Nephron progenitor cell (in vitro differentiated cells): ENCODE data around the gene NVL.

Source experiments
- DNase-seq: peaks from one replicate; pipeline ENCODE4 v3.0.0; 2021
- H3K27ac Mint-ChIP-seq: 2 replicates; pipeline ENCODE4 v1.8.0; 2021; ENCODE audit warnings: mild to moderate bottlenecking, moderate library complexity, mixed read lengths
- H3K27me3 Mint-ChIP-seq: 2 replicates; pipeline ENCODE4 v1.8.0; 2021; ENCODE audit warnings: mild to moderate bottlenecking, low read depth, mixed read lengths; ENCODE audit not compliant: poor library complexity
- H3K36me3 Mint-ChIP-seq: 2 replicates; pipeline ENCODE4 v1.8.0; 2021; ENCODE audit warnings: low read depth, mixed read lengths
- H3K4me1 Mint-ChIP-seq: 2 replicates; pipeline ENCODE4 v1.8.0; 2021; ENCODE audit warnings: mixed read lengths
- H3K4me3 Mint-ChIP-seq: 2 replicates; pipeline ENCODE4 v1.8.0; 2021; ENCODE audit warnings: mild to moderate bottlenecking, moderate library complexity, mixed read lengths
- H3K9me3 Mint-ChIP-seq: 2 replicates; pipeline ENCODE4 v1.8.0; 2021; ENCODE audit warnings: mild to moderate bottlenecking, moderate library complexity, mixed read lengths
- TF ChIP-seq, protein P1 (sequence below): fragments of 200-600 bp; sonication (generic); IDR thresholded peaks from 2 replicates; pipeline ENCODE4 v1.5.0; 2021; ENCODE audit warnings: antibody characterized with exemption

The NVL gene

DNA sequence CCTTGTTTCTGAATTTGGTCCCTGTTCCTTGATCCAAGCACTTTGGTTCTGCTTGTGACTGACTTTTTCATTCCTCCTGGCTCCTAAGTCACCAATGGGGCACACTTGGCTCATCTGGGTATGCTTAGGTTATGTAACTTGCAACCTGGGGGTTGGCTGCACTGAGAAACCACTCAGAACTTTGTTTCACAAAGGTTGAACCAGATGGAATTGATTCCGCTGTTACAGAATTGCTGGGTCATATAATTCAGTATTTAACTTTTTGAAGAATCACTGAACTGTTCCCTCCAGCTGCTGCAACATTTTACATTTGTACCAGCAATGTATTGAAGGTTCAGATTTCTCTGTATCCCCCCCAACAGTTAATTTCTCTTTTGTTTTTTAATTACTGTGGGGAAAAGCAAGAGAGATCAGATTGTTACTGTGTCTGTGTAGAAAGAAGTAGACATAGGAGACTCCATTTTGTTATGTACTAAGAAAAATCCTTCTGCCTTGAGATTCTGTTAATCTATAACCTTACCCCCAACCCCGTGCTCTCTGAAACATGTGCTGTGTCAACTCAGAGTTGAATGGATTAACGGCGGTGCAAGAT lies 9.6 kb upstream of the NVL start:
- H3K4me3 Mint-ChIP-seq, result no peak overlapping the region
- TF ChIP-seq, protein P1, sequence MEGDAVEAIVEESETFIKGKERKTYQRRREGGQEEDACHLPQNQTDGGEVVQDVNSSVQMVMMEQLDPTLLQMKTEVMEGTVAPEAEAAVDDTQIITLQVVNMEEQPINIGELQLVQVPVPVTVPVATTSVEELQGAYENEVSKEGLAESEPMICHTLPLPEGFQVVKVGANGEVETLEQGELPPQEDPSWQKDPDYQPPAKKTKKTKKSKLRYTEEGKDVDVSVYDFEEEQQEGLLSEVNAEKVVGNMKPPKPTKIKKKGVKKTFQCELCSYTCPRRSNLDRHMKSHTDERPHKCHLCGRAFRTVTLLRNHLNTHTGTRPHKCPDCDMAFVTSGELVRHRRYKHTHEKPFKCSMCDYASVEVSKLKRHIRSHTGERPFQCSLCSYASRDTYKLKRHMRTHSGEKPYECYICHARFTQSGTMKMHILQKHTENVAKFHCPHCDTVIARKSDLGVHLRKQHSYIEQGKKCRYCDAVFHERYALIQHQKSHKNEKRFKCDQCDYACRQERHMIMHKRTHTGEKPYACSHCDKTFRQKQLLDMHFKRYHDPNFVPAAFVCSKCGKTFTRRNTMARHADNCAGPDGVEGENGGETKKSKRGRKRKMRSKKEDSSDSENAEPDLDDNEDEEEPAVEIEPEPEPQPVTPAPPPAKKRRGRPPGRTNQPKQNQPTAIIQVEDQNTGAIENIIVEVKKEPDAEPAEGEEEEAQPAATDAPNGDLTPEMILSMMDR, result no peak
- H3K9me3 Mint-ChIP-seq, result peaks cover 32% of the 10 kb centered on the region
- no peaks in the 10 kb centered on the region for H3K4me1 Mint-ChIP-seq
- H3K27me3 Mint-ChIP-seq, result peaks cover 56% of the 10 kb centered on the region
- no peak for DNase-seq
- H3K36me3 Mint-ChIP-seq, result peaks cover 14% of the 10 kb centered on the region
- no peak overlapping the region for H3K27ac Mint-ChIP-seq

DNA sequence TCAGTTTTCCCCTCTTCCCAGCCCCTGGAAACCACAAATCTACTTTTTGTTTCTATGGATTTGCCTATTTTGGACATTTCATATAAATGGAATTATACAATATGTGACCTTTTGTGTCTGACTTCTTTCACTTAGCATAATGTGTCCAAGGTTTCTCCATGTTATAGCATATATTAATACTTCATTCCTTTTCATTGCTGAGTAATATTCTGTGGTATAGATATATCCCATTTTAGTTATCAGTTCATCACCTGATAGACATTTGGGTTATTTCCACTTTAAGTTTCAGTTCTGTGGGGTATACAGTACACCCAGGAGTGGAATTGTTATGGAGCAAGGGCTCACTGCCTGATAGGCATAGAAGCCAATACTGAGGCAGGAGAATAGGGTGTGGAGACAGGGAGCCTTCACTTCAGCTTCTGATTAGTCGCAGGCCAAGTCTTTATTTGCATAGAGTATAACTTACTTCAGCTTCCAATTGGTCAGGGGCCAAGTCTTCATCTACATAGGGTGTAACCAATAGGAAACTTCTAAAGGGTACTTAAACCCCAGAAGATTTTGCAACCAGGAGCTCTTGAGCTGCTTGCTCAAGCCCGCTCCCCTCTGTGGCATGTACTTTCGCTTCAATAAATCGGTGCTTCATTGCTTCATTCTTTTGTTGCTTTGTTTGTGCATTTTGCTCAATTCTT lies 8.3 kb upstream of the NVL start:
- no peak for DNase-seq
- Mint-ChIP-seq H3K9me3 (peaks cover 19% of the 10 kb centered on the region), H3K27me3 (peaks cover 63% of the 10 kb centered on the region), H3K27ac (no peak overlapping the region), H3K4me1 (no peaks in the 10 kb centered on the region), H3K4me3 (no peak overlapping the region), H3K36me3 (peaks cover 14% of the 10 kb centered on the region)
- TF ChIP-seq, protein P1, result no peak

DNA sequence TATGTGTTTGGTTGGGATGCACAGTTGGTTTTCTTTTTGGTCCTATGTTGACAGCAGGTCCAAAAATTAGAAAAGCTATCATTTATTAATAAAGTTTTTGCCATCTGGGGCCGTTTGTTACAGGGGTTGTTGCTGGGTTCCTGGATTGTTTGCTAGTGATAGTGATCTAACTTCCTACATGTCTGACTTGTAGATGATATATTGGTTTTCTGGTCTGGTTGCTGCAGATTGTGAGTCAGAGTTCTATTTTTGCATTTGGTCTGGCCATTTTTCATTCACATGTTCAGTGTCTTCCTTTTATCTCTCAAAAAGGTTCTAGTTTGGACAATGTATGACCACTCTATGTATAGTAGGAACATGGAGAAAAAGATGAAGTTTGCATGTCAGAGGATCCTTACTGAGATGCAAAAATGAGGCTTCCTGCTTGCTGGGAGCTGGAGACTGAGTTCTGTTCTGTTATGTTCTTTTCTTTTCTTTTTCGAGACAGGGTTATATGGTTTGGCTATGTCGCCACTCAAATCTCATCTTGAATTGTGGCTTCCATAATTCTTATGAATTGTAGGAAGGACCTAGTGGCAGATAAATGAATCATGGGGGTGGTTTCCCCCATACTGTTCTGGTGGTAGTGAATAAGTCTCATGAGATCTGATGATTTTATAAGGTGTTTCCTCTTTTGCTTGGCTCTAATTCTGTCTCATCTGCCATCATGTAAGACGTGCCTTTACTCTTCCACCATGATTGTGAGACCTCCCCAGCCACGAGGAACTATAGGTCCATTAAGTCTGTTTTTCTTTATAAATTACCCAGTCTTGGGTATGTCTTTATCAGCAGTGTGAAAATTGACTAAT lies 4.2 kb upstream of the NVL start:
- peaks cover 12% of the 10 kb centered on the region for H3K4me1 Mint-ChIP-seq
- no peaks in the 10 kb centered on the region for H3K36me3 Mint-ChIP-seq
- TF ChIP-seq, protein P1, result no peak
- H3K27ac Mint-ChIP-seq, result no peak overlapping the region
- no peak for DNase-seq
- H3K9me3 Mint-ChIP-seq, result peaks cover 4% of the 10 kb centered on the region
- H3K4me3 Mint-ChIP-seq, result no peak overlapping the region
- peaks cover 32% of the 10 kb centered on the region for H3K27me3 Mint-ChIP-seq

DNA sequence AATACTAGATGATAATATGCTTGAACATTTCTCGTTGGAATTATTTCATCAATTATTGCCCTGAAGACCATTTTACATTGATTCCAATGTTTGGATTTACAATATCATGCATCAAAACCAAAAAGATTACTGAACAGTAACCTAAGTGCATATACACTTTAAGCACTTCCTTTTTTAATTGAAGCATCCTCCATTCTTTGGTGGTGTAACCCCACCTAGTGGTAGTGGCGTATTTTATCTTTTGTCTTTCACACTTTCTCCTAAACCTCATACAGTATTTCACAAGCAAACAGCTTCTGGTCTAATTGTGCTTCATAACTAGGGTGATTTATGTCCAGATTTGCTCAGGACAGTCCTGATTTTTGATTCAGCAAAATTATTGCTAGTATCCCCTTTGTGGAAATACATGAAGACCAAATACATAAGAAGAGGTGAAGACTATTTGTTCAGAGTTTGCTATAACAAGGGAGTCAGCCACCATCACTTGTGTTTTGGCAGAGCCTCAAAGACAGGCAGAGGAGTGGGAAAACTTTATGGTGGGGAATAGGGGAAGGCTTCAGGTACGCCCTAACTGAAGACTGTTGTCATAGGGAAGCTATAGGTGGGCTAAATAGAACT lies 3.4 kb upstream of the NVL start:
- TF ChIP-seq, protein P1, result peak; percentile 61
- DNase-seq, result no peak
- Mint-ChIP-seq H3K9me3 (peaks cover 3% of the 10 kb centered on the region), H3K4me3 (no peak overlapping the region), H3K27me3 (peaks cover 24% of the 10 kb centered on the region), H3K4me1 (peaks cover 19% of the 10 kb centered on the region), H3K36me3 (no peaks in the 10 kb centered on the region), H3K27ac (no peak overlapping the region)

DNA sequence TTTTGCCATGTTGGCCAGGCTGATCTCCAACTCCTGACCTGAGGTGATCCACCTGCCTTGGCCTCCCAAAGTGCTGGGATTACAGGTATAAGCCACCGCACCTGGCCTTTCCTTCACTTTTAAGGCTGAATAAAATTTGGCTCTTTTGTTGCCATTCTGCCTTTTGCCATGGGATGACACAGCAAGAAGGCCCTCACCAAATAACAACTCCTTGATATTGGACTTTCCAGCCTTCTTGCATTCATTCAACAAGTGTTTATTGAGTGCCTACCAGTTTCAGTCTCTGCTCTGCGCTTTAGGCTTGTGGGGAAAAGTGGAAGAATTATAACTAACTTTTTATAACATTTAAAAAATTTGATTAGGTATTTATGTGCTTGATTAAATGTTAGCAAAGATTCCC lies 1.9 kb upstream of the NVL start:
- Mint-ChIP-seq H3K4me1 (peaks cover 30% of the 10 kb centered on the region), H3K27me3 (peaks cover 10% of the 10 kb centered on the region), H3K9me3 (no peaks in the 10 kb centered on the region), H3K27ac (no peak overlapping the region), H3K4me3 (peak overlapping the region; percentile 97), H3K36me3 (no peaks in the 10 kb centered on the region)
- DNase-seq, result no peak
- TF ChIP-seq, protein P1, result no peak
